Natural killer cell (primary cell): ENCODE data around the gene TBC1D22A. TPM values are rescaled to one million over a fixed set of nuclear protein-coding genes. Genes with fewer than 3 reads are reported as not detected.

ENCODE experiments used
- ATAC-seq, 3 donors: fragments of 150-1000 bp in 2 of 3; fragments of 200-7000 bp in 1 of 3; cut with Tn5 transposase; 1 replicate in 1 of 3; 2 replicates in 2 of 3; pipeline ENCODE4 v1.10.0; 2021; ENCODE audit warnings: mild to moderate bottlenecking in 2 of 3, moderate library complexity in 2 of 3
- DNase-seq, 2 donors: peaks; one replicate each; pipeline versions ENCODE4 v3.0.0 to v3.0.0-alpha.2; 2013 to 2021; ENCODE audit warnings: mixed read lengths in 1 of 2
- H3K27ac ChIP-seq: one replicate; pipeline ENCODE4 v1.5.1; 2013; ENCODE audit warnings: mild to moderate bottlenecking, low read length
- H3K27me3 ChIP-seq: one replicate; pipeline ENCODE4 v1.6.1; 2013; ENCODE audit warnings: low read length; ENCODE audit not compliant: control insufficient read depth, insufficient read depth
- H3K36me3 ChIP-seq: one replicate; pipeline ENCODE4 v1.6.1; 2013; ENCODE audit warnings: low read length; ENCODE audit not compliant: control insufficient read depth, insufficient read depth
- H3K4me1 ChIP-seq: one replicate; pipeline ENCODE4 v1.6.1; 2013; ENCODE audit warnings: low read length; ENCODE audit not compliant: control insufficient read depth, insufficient read depth
- H3K4me3 ChIP-seq: one replicate; pipeline ENCODE4 v1.5.1; 2013; ENCODE audit warnings: low read length
- H3K9me3 ChIP-seq: one replicate; pipeline ENCODE4 v1.6.1; 2013; ENCODE audit warnings: low read length; ENCODE audit not compliant: control insufficient read depth, insufficient read depth
- H3K27ac Mint-ChIP-seq, 2 donors: one replicate each; pipeline ENCODE4 v1.8.0; 2022; ENCODE audit warnings: mild to moderate bottlenecking in 2 of 2, mixed read lengths in 2 of 2, moderate library complexity in 1 of 2
- H3K27me3 Mint-ChIP-seq, 2 donors: one replicate each; pipeline ENCODE4 v1.8.0; 2022; ENCODE audit warnings: low read depth in 2 of 2, mixed read lengths in 2 of 2
- H3K36me3 Mint-ChIP-seq: one replicate; pipeline ENCODE4 v1.8.0; 2022; ENCODE audit warnings: mixed read lengths
- H3K4me1 Mint-ChIP-seq, 2 donors: one replicate each; pipeline ENCODE4 v1.8.0; 2022; ENCODE audit warnings: mixed read lengths in 2 of 2
- H3K4me3 Mint-ChIP-seq: one replicate; pipeline ENCODE4 v1.8.0; 2022; ENCODE audit warnings: mild to moderate bottlenecking, moderate library complexity, mixed read lengths
- H3K9me3 Mint-ChIP-seq, 2 donors: one replicate each; pipeline ENCODE4 v1.8.0; 2022; ENCODE audit warnings: mixed read lengths in 2 of 2
- WGBS: methylation state at CpG from one replicate; pipeline ENCODE4 v1.1.7; 2013; ENCODE audit warnings: missing lambda C conversion rate; ENCODE audit not compliant: insufficient coverage; 5-methylcytosine and 5-hydroxymethylcytosine counted together
- intact Hi-C: fragments of 100-400 bp; cut with micrococcal nuclease; formaldehyde crosslinking; loops from one replicate; pipeline ENCODE4 v1.14.2; 2022
- total RNA-seq, 4 donors: library from RNA; stranded (reverse); fragments of 120-200 nt in 1 of 4; gene quantifications; one replicate each; pipeline versions ENCODE4 v1.2.3 to v1.2.4, GENCODE V29; 2013 to 2022
- TF ChIP-seq, protein P1 (sequence below): fragments of 200-600 bp; IDR thresholded peaks from one replicate; pipeline ENCODE4 v1.8.0; 2022; ENCODE audit warnings: antibody characterized with exemption

The TBC1D22A gene
- total RNA-seq, 3 donors from 2014 or later (not counting 1 experiment from before 2014, with no cell fraction given), result 47.4 to 53.7 (median 53.2) TPM

DNA sequence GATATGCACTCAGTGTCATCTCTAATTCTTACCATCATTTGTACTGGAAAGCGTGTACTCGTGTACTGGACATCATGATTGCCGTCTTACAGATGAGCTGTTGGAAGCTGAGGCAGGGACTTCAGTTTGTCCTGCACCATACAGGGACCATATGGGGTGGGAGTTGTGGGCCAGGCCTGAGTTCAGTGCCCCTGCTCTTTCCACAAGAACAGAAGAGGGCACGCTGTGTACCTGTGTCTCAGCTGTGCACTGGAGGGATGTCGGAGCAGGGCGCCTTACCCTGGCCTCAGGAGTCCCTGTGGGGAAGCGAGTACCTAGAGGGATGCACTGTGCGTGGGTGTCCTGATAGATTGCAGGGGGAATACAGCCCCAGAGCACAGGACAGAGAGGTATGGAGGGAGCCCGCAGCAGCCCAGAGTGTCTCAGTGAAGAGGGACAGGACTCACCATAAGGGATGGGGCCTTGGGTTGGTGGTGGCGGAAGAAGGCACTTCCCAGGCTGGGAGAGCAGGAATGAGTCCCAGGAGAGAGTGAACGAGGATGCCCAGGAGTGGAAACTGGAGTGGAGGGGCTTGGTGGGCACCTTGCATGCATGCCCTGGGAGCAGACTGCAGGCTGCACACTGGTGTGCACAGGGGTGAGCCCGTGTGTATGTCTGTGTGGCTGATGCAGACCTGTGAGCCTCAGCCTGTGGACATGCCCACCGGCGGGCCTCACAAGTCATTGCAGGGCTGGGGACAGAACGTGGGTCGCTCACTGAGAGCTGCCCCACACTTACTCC lies 329.7 kb downstream of the TBC1D22A start:
- WGBS, result 94% methylated on average over 16 of the region's 16 CpGs
- Histone ChIP-seq H3K4me1 (peaks cover 18% of the 10 kb centered on the region), H3K27me3 (no peaks in the 10 kb centered on the region), H3K9me3 (peaks cover 5% of the 10 kb centered on the region), H3K27ac (no peak overlapping the region), H3K4me3 (no peak overlapping the region), H3K36me3 (no peaks in the 10 kb centered on the region)
- intact Hi-C loops, result no loop called here
- no peak for DNase-seq
- Mint-ChIP-seq H3K4me1 (peaks cover 43 to 61% of the 10 kb centered on the region in 2 donors), H3K27ac (peak overlapping the region in 1 of 2 donors; percentile 92), H3K27me3 (no peaks in the 10 kb centered on the region), H3K36me3 (no peaks in the 10 kb centered on the region), H3K9me3 (peaks cover 0 to 4% of the 10 kb centered on the region in 2 donors), H3K4me3 (peak overlapping the region; percentile 90)
- TF ChIP-seq, protein P1, sequence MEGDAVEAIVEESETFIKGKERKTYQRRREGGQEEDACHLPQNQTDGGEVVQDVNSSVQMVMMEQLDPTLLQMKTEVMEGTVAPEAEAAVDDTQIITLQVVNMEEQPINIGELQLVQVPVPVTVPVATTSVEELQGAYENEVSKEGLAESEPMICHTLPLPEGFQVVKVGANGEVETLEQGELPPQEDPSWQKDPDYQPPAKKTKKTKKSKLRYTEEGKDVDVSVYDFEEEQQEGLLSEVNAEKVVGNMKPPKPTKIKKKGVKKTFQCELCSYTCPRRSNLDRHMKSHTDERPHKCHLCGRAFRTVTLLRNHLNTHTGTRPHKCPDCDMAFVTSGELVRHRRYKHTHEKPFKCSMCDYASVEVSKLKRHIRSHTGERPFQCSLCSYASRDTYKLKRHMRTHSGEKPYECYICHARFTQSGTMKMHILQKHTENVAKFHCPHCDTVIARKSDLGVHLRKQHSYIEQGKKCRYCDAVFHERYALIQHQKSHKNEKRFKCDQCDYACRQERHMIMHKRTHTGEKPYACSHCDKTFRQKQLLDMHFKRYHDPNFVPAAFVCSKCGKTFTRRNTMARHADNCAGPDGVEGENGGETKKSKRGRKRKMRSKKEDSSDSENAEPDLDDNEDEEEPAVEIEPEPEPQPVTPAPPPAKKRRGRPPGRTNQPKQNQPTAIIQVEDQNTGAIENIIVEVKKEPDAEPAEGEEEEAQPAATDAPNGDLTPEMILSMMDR, result no peak
- peak in 1 of 3 donors; percentile 20 for ATAC-seq

DNA sequence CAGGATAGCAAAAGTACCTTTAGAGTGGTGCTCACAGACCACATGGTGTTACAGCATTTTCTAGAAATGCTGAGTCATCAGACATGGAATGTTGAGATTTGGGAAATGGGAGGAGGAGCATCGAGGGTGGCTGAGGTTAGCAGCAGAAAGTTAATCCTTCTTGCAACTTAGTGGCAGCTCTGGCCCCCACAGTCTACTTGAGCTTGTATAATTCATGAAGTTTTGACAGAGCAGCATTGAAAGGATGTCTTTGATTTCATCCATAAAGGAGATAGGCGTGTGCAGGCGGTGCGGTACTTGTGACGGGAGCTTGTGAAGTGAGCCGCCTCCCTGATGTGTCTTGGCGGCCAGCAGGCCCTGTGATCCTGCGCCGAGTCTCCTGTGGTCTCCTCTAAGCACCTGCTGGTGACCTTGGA lies 330.5 kb downstream of the TBC1D22A start:
- H3K27me3 Mint-ChIP-seq, result no peaks in the 10 kb centered on the region
- Histone ChIP-seq H3K27me3 (no peaks in the 10 kb centered on the region), H3K9me3 (peaks cover 5% of the 10 kb centered on the region), H3K4me3 (no peak overlapping the region), H3K36me3 (no peaks in the 10 kb centered on the region), H3K4me1 (peaks cover 18% of the 10 kb centered on the region), H3K27ac (no peak overlapping the region)
- no peak overlapping the region for H3K27ac Mint-ChIP-seq
- H3K4me1 Mint-ChIP-seq, result peaks cover 46 to 62% of the 10 kb centered on the region in 2 donors
- no peaks in the 10 kb centered on the region for H3K36me3 Mint-ChIP-seq
- TF ChIP-seq, protein P1, result no peak
- WGBS, result 96% methylated on average over 9 of the region's 9 CpGs
- DNase-seq (no peak), ATAC-seq (no peak)
- intact Hi-C loops, result no loop called here
- no peak overlapping the region for H3K4me3 Mint-ChIP-seq
- H3K9me3 Mint-ChIP-seq, result peaks cover 0 to 4% of the 10 kb centered on the region in 2 donors

DNA sequence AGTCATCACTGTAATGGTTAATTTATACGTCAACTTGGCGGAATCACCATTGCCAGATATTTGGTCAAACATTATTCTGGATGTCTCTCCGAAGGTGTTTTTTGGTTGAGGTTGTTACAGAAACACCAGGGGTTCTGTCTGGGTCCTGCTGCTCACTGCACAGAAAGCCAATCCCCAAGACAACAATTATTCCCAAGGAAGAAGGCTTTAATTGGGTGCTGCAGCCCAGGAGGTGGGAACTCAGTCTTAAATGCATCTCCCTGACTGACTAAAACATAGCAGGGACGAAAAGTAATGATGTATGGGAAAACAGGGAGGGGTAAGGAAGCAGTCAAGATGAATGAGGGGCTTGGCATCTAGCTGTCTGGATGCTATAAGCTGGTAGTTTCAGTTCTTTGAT lies 331.3 kb downstream of the TBC1D22A start:
- Histone ChIP-seq H3K27me3 (no peaks in the 10 kb centered on the region), H3K9me3 (peaks cover 5% of the 10 kb centered on the region), H3K4me1 (peaks cover 18% of the 10 kb centered on the region), H3K4me3 (no peak overlapping the region), H3K36me3 (no peaks in the 10 kb centered on the region), H3K27ac (no peak overlapping the region)
- peaks cover 0 to 4% of the 10 kb centered on the region in 2 donors for H3K9me3 Mint-ChIP-seq
- H3K4me3 Mint-ChIP-seq, result no peak overlapping the region
- DNase-seq (no peak), ATAC-seq (no peak)
- WGBS, result 99% methylated on average over 4 of the region's 4 CpGs
- H3K27me3 Mint-ChIP-seq, result no peaks in the 10 kb centered on the region
- intact Hi-C loops, result no loop called here
- no peak overlapping the region for H3K27ac Mint-ChIP-seq
- TF ChIP-seq, protein P1, result no peak
- no peaks in the 10 kb centered on the region for H3K36me3 Mint-ChIP-seq
- H3K4me1 Mint-ChIP-seq, result peaks cover 38 to 54% of the 10 kb centered on the region in 2 donors
